GM21367 (cell line): Measurements from ENCODE around the gene FXYD1.

ENCODE experiments used
- ATAC-seq: cut with Tn5 transposase; IDR thresholded peaks from one replicate; pipeline ENCODE4 v1.9.1; 2021; ENCODE audit not compliant: unreplicated experiment

Gene FXYD1

GRCh38 chr19:35184267-35184666 lies 45.6 kb downstream of the FXYD1 start:
- no peak for ATAC-seq

GRCh38 chr19:35184884-35185283 lies 46.3 kb downstream of the FXYD1 start:
- ATAC-seq: no peak
